HepG2 (cell line): ENCODE results near the gene CD40. TPM values are rescaled to one million over a fixed set of nuclear protein-coding genes. Genes with fewer than 3 reads are reported as not detected.

ENCODE experiments used
- BORCS8-MEF2B ChIP-seq: sonication (generic); formaldehyde crosslinking; IDR thresholded peaks from 2 replicates; pipeline ENCODE4 v1.8.0; 2022; ENCODE audit warnings: mild to moderate bottlenecking, missing genetic modification reagents
- HMGA1 ChIP-seq: sonication (generic); formaldehyde crosslinking; conservative IDR thresholded peaks from 2 replicates; pipeline ENCODE4 v1.4.0; 2020; ENCODE audit warnings: missing genetic modification reagents
- HOMEZ ChIP-seq: IDR thresholded peaks from 2 replicates; pipeline ENCODE4 v1.6.1; 2016; ENCODE audit warnings: low read depth
- KDM5A ChIP-seq: fragments of 200-600 bp; sonication (generic); IDR thresholded peaks from 2 replicates; pipeline ENCODE4 v1.7.0; 2018; ENCODE audit warnings: antibody characterized with exemption, mild to moderate bottlenecking, low read length, borderline replicate concordance
- KLF6 ChIP-seq: IDR thresholded peaks from 2 replicates; pipeline ENCODE4 v1.8.0; 2016; ENCODE audit warnings: missing biosample characterization, missing genetic modification reagents
- MAFK ChIP-seq, 2 experiments: IDR thresholded peaks in 1 of 2; conservative IDR thresholded peaks in 1 of 2; 2 replicates each; pipeline ENCODE4 v1.6.1; 2011; ENCODE audit warnings: improper control_type of control experiment in 2 of 2, low read length in 2 of 2
- MAZ ChIP-seq, 2 experiments: sonication (generic) in 1 of 2; formaldehyde crosslinking in 1 of 2; IDR thresholded peaks; 2 replicates each; pipeline versions ENCODE4 v1.5.0 to v1.6.1; 2012 to 2020; ENCODE audit warnings: low read depth in 2 of 2, mild to moderate bottlenecking in 2 of 2, borderline replicate concordance in 1 of 2, improper control_type of control experiment in 1 of 2, low read length in 1 of 2, missing genetic modification reagents in 1 of 2, moderate library complexity in 1 of 2
- MIER3 ChIP-seq: IDR thresholded peaks from 2 replicates; pipeline ENCODE4 v1.6.1; 2016; ENCODE audit warnings: missing compliant biosample characterization, borderline replicate concordance
- MLLT10 ChIP-seq: sonication (generic); formaldehyde crosslinking; IDR thresholded peaks from 2 replicates; pipeline ENCODE4 v1.4.0; 2020; ENCODE audit warnings: missing genetic modification reagents
- MTERF4 ChIP-seq: sonication (generic); formaldehyde crosslinking; IDR thresholded peaks from 2 replicates; pipeline ENCODE4 v1.8.0; 2023; ENCODE audit warnings: mild to moderate bottlenecking, missing genetic modification reagents
- POGZ ChIP-seq: sonication (generic); formaldehyde crosslinking; IDR thresholded peaks from 2 replicates; pipeline ENCODE4 v1.4.0; 2020; ENCODE audit warnings: mild to moderate bottlenecking, missing genetic modification reagents
- POLR2G ChIP-seq: fragments of 200-400 bp; formaldehyde crosslinking; IDR thresholded peaks from 2 replicates; pipeline ENCODE4 v1.6.1; 2018; ENCODE audit warnings: mild to moderate bottlenecking, low read depth, low read length, moderate library complexity
- STAT6 ChIP-seq: sonication (generic); formaldehyde crosslinking; IDR thresholded peaks from 2 replicates; pipeline ENCODE4 v1.4.0; 2020; ENCODE audit warnings: missing genetic modification reagents, mild to moderate bottlenecking, borderline replicate concordance
- TEAD3 ChIP-seq: optimal IDR thresholded peaks from 2 replicates; pipeline ENCODE3; 2016; ENCODE audit warnings: borderline replicate concordance
- TP53 ChIP-seq: sonication (generic); formaldehyde crosslinking; conservative IDR thresholded peaks from 2 replicates; pipeline ENCODE4 v1.4.0; 2020; ENCODE audit warnings: missing genetic modification reagents
- ZBTB25 ChIP-seq: IDR thresholded peaks from 2 replicates; pipeline ENCODE4 v1.6.1; 2018; ENCODE audit warnings: missing genetic modification reagents
- ZNF232 ChIP-seq: sonication (generic); formaldehyde crosslinking; IDR thresholded peaks from 2 replicates; pipeline ENCODE4 v1.4.0; 2020; ENCODE audit warnings: missing genetic modification reagents, borderline replicate concordance
- ZNF883 ChIP-seq: sonication (generic); formaldehyde crosslinking; IDR thresholded peaks from 2 replicates; pipeline ENCODE4 v1.5.1; 2020; ENCODE audit warnings: mild to moderate bottlenecking, missing genetic modification reagents; ENCODE audit errors: not compliant biosample characterization
- ZSCAN29 ChIP-seq: sonication (generic); formaldehyde crosslinking; conservative IDR thresholded peaks from 2 replicates; pipeline ENCODE4 v1.4.0; 2020; ENCODE audit warnings: mild to moderate bottlenecking, missing genetic modification reagents
- polyA plus RNA-seq, 8 experiments: library from polyadenylated mRNA; depleted of rRNA in 3 of 8; stranded (reverse) in 7 of 8; unstranded in 1 of 8; fragments of >200 nt; fragmentation: Illumina TruSeq in 4 of 8; extraction: Trizol in 4 of 8; gene quantifications; 2 replicates each; pipeline versions ENCODE4 v1.2.1 to v1.2.3, GENCODE V29; 2011 to 2016; ENCODE audit warnings: low read depth in 4 of 8, missing spikeins in 1 of 8, mixed read lengths in 1 of 8; ENCODE audit not compliant: insufficient read depth in 1 of 8
- total RNA-seq, 5 experiments: library from RNA; depleted of rRNA; stranded (reverse); fragments of >200 nt; fragmentation: Illumina TruSeq; extraction: Trizol; gene quantifications; 2 replicates each; pipeline ENCODE4 v1.2.3, GENCODE V29; 2016; ENCODE audit warnings: low read depth in 1 of 5
- TF ChIP-seq, protein P1 (sequence below): IDR thresholded peaks from 2 replicates; pipeline ENCODE4 v1.6.1; 2016

The CD40 gene
- total and polyA plus RNA-seq, 2 of the 13 experiments (the other 11 are each of a cell fraction or from before 2014, with no cell fraction given), result 4.6 to 13.4 TPM

DNA sequence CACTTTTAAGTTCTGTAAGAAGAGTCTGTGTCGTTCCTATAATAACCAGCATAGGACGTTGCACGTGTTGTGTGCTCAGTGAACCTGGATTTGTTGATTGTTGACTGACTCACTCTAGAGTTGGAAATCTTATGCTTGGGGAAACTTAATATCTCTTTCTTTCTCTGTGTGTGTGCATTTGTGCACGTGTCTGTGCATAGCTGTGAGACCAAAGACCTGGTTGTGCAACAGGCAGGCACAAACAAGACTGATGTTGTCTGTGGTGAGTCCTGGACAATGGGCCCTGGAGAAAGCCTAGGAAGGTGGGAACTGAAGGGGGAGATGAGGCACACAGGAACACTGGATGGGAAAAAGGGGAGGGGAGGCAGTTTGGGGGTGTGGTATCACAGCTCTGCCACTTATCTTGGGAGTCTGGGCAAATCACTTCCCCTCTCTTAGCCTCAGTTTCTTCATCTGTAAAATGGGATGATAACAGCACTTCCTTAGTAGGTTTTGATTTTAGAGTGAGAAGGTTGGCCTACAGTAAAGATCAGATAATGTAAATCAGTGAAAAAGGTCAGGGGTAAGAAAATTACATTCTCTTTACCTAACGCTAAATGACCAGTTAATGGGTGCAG, 8.4 kb downstream of the CD40 start (continued):
- TF ChIP-seq HMGA1 (CRISPR knock-in tag) (no peak), POLR2G (no peak), KLF6 (CRISPR knock-in tag) (no peak), MIER3 (CRISPR knock-in tag) (peak; percentile 29; the same call in 1 of the 2 replicates), ZSCAN29 (no peak), MLLT10 (CRISPR knock-in tag) (no peak), MTERF4 (CRISPR knock-in tag) (no peak), BORCS8-MEF2B (CRISPR knock-in tag) (no peak), POGZ (CRISPR knock-in tag) (no peak), ZNF232 (CRISPR knock-in tag) (no peak), ZNF883 (CRISPR knock-in tag) (no peak), TP53 (CRISPR knock-in tag) (no peak), MAFK (conservative IDR thresholded peaks at IDR 0.05 in 1 of 2, IDR thresholded peaks at IDR 0.05 in 1 of 2; ENCODE audit: low read length in 2 of 2) (no peak), KDM5A (no peak), TEAD3 (CRISPR knock-in tag) (peak; percentile 59), ZBTB25 (CRISPR knock-in tag) (no peak), MAZ (IDR thresholded peaks at IDR 0.05; ENCODE audit: borderline replicate concordance, low read depth, low read length) (no peak), MAZ (CRISPR knock-in tag; IDR thresholded peaks at IDR 0.05; ENCODE audit: low read depth) (no peak), HOMEZ (CRISPR knock-in tag) (no peak), STAT6 (CRISPR knock-in tag) (no peak)
- TF ChIP-seq, protein P1, sequence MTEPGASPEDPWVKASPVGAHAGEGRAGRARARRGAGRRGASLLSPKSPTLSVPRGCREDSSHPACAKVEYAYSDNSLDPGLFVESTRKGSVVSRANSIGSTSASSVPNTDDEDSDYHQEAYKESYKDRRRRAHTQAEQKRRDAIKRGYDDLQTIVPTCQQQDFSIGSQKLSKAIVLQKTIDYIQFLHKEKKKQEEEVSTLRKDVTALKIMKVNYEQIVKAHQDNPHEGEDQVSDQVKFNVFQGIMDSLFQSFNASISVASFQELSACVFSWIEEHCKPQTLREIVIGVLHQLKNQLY (CRISPR knock-in tag), result peak; percentile 85
